Cardiac muscle cell (in vitro differentiated cells and primary cell): ENCODE data around the gene NPL. TPM values are rescaled to one million over a fixed set of nuclear protein-coding genes. Genes with fewer than 3 reads are reported as not detected.

Source experiments
- DNase-seq, 2 donors: peaks; one replicate each; pipeline versions ENCODE4 v3.0.0 to v3.0.0-alpha.2; 2010 to 2017; ENCODE audit warnings: low read depth in 1 of 2, low spot score in 1 of 2
- H3K27ac ChIP-seq: fragments of 200-600 bp; sonication (generic); 2 replicates; pipeline ENCODE4 v1.5.1; 2016
- H3K27me3 ChIP-seq: fragments of 200-600 bp; sonication (generic); 2 replicates; pipeline ENCODE4 v1.6.0; 2016; ENCODE audit warnings: control low read depth
- H3K36me3 ChIP-seq: fragments of 200-600 bp; sonication (generic); 2 replicates; pipeline ENCODE4 v1.5.1; 2016; ENCODE audit warnings: control low read depth
- H3K4me1 ChIP-seq: fragments of 200-600 bp; sonication (generic); 2 replicates; pipeline ENCODE4 v1.8.1; 2017; ENCODE audit warnings: low read depth, mild to moderate bottlenecking, mixed run types
- H3K4me3 ChIP-seq: fragments of 200-600 bp; sonication (generic); 2 replicates; pipeline ENCODE4 v1.5.1; 2016; ENCODE audit warnings: mild to moderate bottlenecking
- H3K9me3 ChIP-seq: fragments of 200-600 bp; sonication (generic); 2 replicates; pipeline ENCODE4 v1.5.1; 2017; ENCODE audit warnings: low read depth, mild to moderate bottlenecking, control low read depth
- CTCF ChIP-seq: IDR thresholded peaks from 2 replicates; pipeline ENCODE4 v1.5.1; 2012; ENCODE audit warnings: low read depth, mild to moderate bottlenecking, low read length
- polyA plus RNA-seq: library from polyadenylated mRNA; unstranded; fragments of >200 nt; fragmentation: Nextera tagmentation; extraction: Ambion mirVana; gene quantifications from 2 replicates; pipeline ENCODE4 v1.2.1, GENCODE V29; 2016
- total RNA-seq: library from RNA; depleted of rRNA; stranded (reverse); fragments of >200 nt; gene quantifications from 2 replicates; pipeline ENCODE4 v1.2.3, GENCODE V29; 2016

Gene NPL
- total and polyA plus RNA-seq, 2 experiments from 2014 or later, result 0.66 to 1.9 TPM

GRCh38 chr1:182770232-182770631 is 19.3 kb upstream of the NPL start:
- H3K36me3 ChIP-seq, result no peaks in the 10 kb centered on the region
- TF ChIP-seq CTCF, result no peak
- H3K27me3 ChIP-seq, result no peaks in the 10 kb centered on the region
- H3K27ac ChIP-seq, result no peak overlapping the region
- H3K4me3 ChIP-seq, result no peak overlapping the region
- no peaks in the 10 kb centered on the region for H3K9me3 ChIP-seq
- no peaks in the 10 kb centered on the region for H3K4me1 ChIP-seq
- DNase-seq, result no peak

GRCh38 chr1:182771187-182771984 is 18.2 kb upstream of the NPL start:
- no peaks in the 10 kb centered on the region for H3K27me3 ChIP-seq
- H3K9me3 ChIP-seq, result no peaks in the 10 kb centered on the region
- H3K4me1 ChIP-seq, result no peaks in the 10 kb centered on the region
- H3K4me3 ChIP-seq, result no peak overlapping the region
- TF ChIP-seq CTCF, result peak; percentile 23
- no peaks in the 10 kb centered on the region for H3K36me3 ChIP-seq
- H3K27ac ChIP-seq, result no peak overlapping the region
- DNase-seq, result no peak

- no peaks in the 10 kb centered on the region for H3K4me1 ChIP-seq
- TF ChIP-seq CTCF, result no peak
- DNase-seq, result no peak
- no peak overlapping the region for H3K27ac ChIP-seq
- H3K36me3 ChIP-seq, result no peaks in the 10 kb centered on the region
- H3K9me3 ChIP-seq, result no peaks in the 10 kb centered on the region
- no peak overlapping the region for H3K4me3 ChIP-seq
- no peaks in the 10 kb centered on the region for H3K27me3 ChIP-seq
These were observed 12.2 kb upstream of the NPL start for GRCh38 chr1:182777386-182777785.

GRCh38 chr1:182778862-182779261 is 10.7 kb upstream of the NPL start:
- no peak overlapping the region for H3K27ac ChIP-seq
- DNase-seq, result no peak
- TF ChIP-seq CTCF, result no peak
- H3K4me1 ChIP-seq, result no peaks in the 10 kb centered on the region
- H3K27me3 ChIP-seq, result no peaks in the 10 kb centered on the region
- no peaks in the 10 kb centered on the region for H3K36me3 ChIP-seq
- H3K9me3 ChIP-seq, result no peaks in the 10 kb centered on the region
- no peak overlapping the region for H3K4me3 ChIP-seq

GRCh38 chr1:182779530-182779929 is 10.0 kb upstream of the NPL start:
- no peak for TF ChIP-seq CTCF
- no peaks in the 10 kb centered on the region for H3K9me3 ChIP-seq
- no peak overlapping the region for H3K4me3 ChIP-seq
- no peaks in the 10 kb centered on the region for H3K4me1 ChIP-seq
- no peaks in the 10 kb centered on the region for H3K27me3 ChIP-seq
- no peak for DNase-seq
- H3K27ac ChIP-seq, result no peak overlapping the region
- H3K36me3 ChIP-seq, result no peaks in the 10 kb centered on the region
